ENCODE results near the gene ADAMTS15.

Gene ADAMTS15, protein sequence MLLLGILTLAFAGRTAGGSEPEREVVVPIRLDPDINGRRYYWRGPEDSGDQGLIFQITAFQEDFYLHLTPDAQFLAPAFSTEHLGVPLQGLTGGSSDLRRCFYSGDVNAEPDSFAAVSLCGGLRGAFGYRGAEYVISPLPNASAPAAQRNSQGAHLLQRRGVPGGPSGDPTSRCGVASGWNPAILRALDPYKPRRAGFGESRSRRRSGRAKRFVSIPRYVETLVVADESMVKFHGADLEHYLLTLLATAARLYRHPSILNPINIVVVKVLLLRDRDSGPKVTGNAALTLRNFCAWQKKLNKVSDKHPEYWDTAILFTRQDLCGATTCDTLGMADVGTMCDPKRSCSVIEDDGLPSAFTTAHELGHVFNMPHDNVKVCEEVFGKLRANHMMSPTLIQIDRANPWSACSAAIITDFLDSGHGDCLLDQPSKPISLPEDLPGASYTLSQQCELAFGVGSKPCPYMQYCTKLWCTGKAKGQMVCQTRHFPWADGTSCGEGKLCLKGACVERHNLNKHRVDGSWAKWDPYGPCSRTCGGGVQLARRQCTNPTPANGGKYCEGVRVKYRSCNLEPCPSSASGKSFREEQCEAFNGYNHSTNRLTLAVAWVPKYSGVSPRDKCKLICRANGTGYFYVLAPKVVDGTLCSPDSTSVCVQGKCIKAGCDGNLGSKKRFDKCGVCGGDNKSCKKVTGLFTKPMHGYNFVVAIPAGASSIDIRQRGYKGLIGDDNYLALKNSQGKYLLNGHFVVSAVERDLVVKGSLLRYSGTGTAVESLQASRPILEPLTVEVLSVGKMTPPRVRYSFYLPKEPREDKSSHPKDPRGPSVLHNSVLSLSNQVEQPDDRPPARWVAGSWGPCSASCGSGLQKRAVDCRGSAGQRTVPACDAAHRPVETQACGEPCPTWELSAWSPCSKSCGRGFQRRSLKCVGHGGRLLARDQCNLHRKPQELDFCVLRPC

DNA sequence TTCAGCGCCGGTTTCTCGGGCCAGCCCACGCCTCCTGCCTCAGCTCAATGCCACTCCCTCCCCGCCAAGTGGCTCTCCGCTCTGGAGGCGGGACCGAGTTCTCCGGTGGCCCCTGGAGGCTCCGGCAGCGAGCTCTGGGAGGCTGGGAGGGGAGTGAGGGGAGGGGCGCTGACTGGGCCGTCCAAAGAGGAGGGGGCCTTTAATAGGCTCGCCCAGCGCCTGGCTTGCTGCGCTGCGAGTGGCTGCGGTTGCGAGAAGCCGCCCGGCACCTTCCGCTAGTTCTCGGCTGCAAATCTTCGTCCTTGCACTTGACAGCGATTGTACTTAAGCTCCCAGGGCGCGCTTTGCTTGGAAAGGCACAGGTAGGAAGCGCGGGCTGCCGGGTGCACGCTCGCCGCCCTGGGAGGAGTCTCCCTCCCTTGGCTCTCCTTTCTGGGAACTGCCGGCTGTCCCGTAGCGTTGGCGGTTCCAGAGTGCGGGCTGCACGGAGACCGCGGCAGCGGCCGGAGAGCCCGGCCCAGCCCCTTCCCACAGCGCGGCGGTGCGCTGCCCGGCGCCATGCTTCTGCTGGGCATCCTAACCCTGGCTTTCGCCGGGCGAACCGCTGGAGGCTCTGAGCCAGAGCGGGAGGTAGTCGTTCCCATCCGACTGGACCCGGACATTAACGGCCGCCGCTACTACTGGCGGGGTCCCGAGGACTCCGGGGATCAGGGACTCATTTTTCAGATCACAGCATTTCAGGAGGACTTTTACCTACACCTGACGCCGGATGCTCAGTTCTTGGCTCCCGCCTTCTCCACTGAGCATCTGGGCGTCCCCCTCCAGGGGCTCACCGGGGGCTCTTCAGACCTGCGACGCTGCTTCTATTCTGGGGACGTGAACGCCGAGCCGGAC lies at the start of gene ADAMTS15:
Gene ADAMTS15 (plus strand): TSS at position 230 of the 894 bp plus-strand sequence. CDS start 329 bp downstream, at position 559.
- no peak for DNase-seq

DNA sequence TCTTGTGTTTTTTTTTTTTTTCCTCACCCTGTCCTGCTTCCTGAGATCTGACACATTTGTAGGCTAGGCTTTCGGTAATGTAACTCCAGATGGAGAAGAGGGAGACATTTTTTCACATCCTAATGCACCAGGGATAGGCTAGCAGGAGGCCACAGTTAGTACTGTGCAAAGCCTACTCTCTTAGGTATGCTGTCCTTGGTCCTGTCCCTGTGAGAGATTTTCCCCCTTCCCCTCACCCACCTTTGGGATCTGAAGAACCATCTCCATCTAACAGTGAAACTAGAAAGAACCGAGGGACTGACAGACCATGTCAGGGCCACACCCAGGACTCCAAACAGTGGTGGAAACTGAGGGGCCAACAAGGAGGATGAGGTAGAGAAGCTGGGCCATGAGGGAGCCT lies 49.2 kb upstream of the ADAMTS15 start:
- no peak for DNase-seq

DNA sequence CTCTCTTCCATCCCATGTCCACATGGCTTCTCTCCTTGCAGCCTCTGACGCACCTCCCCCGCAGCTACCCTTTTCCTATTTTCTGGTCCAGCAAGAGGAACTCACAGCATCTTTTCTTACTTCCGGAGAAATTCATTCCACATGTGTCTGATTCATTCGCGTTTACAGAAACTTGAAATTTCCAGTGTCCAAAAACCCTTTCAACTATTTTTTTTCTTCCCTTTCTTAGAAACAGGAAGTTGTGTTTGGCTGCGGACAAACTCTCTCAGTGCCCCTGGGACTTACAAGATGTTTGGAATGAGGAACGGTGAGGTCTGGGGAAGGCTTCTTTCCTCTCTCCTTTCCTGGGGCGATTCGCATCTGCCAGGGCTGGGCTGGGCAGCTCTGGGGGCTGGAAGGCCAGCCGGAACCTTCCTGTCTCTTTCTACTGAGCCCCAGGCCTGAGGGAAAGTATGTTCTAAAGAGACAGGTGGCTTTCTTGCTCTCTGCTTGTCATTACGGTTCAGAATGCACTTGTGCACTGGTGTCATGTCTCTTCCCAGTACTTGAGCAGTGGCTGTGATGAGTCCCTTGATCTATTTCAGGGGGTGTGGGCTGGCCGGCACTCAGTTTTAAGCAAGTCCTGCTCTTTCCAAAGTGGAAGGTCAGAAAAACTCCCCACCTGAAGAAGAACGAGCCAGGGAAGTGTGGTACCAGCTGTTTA lies 47.5 kb upstream of the ADAMTS15 start:
- DNase-seq, result peak; percentile 74

DNA sequence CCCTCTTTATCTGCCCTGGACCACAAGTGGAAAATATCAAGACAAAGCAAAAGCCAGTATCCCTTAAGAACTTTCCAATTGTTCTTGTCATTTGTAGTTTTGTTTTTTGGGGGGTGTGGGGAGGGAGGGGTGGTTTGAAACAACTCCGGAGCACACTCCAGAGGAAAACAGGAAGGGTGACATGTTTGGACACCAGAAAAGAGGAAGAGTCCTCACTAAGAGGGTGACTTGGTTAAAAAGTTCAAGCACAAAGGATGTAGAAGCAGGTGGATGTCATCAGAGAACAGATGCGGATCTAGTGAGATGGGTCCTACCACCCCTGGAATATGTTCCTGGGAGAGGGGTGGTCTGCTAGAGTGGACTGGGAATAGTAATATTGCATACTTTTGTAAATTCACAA lies 45.9 kb upstream of the ADAMTS15 start:
- no peak for DNase-seq

DNA sequence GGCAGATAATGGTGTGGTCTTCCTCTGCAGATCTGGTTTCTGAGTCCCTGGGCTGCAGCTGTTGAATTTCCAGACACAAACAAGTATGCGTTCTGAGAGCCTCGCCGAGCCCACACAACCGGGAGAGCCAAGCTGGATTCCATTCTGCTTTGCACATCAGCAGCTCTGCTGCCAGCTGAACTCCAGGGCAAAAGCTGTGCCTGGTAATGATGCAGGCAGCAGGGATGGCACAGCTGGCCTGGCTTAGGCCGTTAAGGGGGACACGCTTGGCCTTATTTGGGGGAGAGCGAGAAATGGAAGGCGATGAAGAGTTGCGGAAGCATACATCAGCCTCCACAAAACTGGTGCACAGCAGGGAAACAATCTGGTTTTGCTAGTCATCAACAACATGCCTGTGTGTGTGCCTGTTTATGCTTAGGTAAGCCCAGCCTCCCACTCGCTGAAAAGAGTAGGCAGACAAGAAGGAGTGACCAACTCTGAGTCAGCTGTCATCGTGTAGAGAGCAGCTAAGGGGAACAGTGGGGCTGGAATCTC lies 45.1 kb upstream of the ADAMTS15 start:
- DNase-seq, result no peak

DNA sequence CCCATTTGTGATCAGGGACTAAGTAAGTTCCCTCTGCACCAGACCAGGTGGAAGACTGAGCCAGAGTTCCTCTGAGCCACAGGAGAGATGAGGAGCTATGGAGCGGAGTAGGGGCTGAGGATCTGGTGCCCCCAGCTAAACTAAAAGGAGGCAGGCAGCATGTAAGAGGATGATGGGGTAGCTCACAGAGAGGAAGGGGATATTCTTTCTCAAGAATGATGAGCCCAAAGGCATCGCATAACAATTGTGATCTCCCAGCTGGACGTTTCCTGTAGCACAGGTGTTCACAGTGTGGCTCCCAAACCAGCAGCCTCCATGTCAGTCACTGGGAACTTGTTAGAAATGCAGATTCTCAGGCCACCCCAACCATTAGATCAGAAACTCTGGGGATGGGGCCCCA lies 44.5 kb upstream of the ADAMTS15 start:
- no peak for DNase-seq

DNA sequence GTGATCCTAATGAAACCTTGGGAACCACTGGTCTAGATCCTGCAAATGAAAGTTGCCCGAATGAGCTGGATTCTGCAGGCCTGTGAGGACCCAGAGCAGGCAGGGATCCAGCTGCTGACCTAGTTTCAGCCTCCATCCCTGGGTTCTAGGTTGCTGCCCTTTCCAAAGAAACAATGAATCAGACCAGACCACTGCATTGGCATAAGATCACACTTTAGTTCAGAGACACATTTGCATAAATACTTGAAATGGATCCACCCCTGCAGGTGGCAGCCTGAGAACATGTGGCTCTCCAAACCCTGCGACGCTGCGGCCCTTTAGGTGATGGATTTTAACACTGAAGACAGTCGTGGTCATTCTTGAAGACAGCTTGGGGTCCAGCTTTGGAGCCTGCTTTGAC lies 43.7 kb upstream of the ADAMTS15 start:
- DNase-seq, result no peak

DNA sequence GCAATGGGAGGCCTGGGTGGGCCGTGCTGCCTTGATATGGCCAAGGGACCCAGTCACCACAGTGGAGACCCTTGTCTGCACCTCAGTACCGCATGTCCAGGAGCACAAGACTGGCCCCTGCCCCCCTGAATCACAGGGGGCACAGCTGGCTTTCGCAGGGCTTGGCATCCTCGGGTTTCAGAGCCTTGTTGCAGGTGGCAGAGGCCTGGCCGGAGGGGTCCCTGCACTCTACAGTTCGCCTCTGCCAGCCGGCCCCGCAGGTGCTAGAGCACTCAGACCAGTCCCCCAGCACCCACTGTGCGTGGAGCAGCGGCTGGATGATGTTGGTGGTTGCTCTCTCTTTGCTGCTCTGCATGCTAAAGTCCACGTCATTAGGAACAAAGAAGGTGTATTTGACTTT lies 43.0 kb upstream of the ADAMTS15 start:
- no peak for DNase-seq

DNA sequence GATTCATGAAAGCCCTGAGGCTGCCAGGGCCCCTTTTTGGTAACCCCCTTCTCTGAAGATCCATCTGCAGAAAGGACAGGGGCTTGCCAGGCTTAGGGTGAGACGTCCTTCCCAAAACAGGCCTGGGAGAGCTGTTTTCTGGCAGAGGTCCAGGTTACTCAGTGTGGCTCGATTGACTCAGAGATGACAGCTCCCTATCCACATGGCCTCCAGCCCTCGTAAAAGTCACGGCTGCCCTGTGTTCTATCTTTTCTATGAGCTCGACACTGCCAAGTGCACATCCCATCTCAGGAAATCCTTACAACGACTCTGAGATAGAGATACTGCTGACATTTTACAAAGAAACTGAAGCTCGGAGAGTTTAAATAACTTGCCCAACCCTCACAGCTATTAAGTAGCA lies 40.5 kb upstream of the ADAMTS15 start:
- no peak for DNase-seq

DNA sequence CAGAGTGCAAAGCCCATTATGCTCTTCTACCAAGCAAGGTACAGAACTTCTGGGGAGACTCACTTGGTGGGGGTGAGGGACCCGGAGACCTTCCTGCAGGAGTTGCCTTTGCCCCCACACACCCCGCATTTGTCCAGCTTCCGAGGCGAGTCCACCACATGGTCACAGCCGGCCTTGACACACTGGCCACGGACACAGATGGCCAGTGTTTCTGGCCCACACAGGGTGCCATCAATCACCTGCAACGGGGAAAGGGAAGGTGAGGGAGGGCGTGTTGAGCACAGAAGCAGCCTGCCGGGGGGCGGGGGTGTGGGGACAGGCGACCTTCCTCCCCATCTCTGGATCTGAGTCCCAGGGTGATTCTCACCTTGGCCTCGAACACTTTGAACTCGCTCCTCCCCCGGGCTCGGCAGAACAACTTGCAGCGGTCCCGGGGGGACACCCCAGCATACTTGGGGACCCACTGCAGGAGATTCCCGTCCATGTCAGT lies 40.0 kb upstream of the ADAMTS15 start:
- DNase-seq, result no peak

DNA sequence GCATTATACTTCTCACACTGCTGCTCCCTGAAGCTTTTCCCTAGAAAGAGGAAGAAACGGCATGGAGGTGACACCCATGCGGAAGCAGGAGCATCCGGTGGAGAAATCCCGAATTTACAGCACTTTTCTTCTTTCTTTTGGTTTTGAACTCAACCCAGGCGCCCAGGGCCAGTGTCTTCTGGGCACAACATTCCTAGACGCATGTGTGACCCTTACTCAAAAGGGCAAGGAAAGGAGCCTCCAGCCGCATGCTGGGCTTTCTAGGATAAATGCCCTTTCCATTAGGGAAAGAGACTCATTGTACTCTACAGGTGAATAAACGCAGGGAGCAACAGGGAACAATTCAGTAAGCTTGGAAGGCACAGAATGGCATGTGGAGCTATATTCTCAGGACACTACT lies 39.5 kb upstream of the ADAMTS15 start:
- DNase-seq, result no peak

DNA sequence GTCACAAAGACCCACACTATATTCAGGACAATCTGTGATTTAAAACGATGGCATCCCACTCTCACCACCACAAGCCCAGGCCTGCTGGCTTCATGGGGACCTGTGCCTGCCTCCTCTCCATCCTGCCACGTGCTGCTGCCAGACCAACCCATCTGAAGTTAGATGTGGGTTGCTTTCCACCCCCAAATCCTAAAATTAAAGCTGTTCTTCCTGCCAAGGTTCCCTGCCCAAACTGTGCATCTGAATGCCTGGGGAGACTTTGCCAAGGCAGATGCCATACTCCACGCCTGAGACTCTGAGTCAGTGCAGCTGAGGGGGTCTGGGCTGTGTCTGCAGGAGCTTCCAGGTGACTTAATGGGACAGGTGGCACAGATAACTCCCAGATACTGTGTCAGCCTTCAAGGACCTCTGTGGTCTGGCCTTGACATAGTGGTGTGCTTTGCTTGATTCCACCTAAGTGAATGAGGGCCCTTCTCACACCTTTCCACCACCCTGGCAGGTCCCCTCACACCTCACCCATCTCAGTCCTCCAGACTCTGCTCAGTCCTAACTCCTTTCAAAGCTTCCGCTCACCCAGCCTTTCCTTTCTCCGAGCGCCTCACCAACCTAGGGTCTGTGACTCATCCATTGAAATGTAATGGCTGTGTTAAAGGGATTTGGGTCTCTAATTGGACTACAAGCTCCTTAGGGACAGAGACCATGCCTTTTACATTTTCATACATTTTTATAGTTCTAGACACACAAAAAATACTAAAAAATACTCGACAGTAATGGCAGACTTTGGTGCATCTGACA lies 38.7 kb upstream of the ADAMTS15 start:
- DNase-seq, result no peak

DNA sequence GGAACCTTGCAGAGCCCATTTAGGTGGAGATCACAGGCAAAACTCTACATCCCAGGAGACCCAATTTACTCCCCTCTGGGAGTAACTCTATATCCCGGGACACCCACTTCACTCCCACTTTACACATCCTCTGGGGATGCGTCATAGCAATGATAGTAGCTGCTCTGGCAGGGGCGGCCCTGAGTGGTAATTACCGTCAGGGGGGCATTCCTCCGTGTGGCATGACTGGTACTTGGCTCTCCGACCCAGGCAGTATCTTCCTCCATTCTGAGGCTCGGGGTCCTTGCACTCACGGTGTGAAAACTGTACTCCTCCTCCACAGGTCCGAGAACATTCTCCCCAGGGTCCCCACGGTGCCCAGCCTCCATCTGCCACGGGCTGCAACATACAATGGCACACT lies 37.2 kb upstream of the ADAMTS15 start:
- DNase-seq, result no peak

DNA sequence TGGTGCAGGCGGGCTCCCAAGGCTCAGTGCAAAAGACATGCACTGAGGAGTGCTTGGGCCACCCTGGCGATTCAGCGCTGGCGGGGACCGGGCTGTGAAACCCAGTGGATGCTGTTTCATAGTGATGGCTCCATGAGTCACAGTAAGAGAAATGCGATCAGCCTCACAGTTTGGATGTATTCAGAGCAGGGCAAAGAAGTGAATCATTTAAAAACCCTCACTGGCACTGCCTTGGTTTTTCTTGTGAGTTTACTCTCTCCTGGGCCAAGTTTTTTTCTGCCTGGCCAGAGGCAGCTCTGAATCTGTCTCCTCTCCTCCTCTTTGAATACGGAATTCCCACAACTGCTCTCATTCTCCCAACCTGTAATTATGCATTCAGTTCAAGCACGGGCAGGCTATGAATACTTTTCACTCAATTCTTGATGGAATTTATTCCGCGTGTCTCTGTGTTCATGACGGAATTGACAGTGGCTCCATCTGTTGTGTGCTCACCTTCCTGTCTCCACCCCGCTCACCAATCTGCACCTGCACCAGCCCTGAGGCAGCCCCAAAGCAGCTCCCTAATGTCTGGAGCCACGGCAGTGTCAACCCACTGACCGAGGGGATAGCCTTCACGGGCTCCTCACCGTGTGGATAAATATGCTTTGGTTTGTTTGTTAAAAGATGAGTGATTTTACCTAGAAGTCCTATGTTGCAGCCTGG lies 34.9 kb upstream of the ADAMTS15 start:
- no peak for DNase-seq

DNA sequence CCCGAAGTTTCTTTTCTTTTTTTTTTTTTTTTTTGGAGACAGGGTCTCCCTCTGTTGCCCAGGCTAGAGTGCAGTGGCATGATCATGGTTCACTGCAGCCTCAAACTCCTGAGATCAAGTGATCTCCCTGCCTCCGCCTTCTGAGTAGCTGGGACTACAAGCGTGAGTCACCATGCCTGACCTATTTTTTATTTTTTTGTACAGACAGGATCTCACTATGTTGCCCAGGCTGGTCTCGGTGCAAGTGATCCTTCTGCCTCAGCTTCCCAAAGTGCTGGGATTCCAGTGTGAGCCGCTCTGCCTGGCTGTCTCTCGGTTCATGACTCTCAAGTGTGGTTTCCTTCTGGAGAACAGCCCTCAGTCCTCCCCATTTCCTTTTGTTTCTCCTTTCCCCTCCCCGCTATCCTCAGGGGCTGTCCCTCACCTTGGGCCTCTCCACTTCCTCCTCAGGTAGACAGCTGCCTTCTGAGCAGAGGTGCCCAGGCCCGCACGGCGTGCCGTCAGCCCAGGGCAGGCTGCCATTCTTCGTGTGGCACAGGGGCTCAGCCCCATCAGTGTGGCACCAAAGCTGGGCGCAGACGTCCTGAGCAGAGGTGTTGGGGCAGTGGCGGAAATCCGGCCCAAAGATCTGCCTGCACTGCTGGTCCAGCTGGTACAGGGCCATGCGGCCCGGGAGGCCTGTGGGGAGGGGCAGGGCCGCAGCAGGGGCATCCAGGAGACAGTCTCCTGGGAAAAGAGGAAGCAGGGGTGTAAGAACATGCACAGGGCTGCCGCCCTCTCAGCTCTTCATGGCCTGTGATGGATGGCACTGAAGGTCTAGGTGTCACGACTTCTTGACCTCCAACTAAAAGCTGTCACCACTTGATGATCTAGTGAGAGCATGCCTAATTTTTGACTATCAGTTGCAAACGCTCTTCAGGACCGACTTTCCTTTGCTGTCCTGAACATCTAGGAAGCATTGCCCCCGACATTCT lies 34.1 kb upstream of the ADAMTS15 start:
- DNase-seq, result no peak

DNA sequence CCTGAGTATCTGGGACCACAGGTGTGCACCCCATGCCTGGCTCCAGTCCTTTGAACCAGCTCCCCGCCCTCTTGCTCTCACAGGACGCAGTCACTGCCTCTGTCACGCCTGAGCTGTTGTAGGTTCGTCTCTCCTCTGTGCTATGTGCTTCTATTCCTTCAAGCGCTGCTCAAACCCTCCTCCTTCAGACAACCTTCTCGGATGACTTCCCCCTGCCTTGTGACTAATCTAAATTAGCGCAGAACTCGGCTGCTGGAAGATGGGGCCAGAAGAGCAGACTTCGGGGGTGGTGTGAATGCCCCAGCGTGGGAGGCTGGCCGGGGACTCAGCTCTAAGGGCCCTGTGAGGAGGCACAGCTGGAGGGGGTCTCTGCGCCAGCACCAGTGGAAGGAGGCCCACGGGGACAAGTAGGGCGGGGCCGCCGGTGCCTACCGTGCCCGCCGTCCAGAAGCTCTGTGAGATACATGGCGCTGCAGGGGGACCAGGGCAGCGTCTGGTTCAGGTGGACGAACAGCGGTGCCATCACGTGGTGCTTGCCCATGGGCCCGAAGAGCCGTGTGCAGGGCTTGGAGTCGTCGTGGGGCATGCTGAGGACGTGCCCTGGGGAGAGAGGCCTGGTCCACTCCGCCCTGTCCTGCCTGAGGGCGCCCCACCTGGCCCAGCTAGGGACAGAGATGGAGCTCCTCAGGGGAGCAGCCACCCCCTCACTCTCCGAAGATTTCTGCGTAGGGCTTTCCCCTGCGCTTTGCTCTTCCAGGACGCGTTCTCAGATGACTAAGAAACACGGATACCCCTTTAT lies 32.5 kb upstream of the ADAMTS15 start:
- no peak for DNase-seq

DNA sequence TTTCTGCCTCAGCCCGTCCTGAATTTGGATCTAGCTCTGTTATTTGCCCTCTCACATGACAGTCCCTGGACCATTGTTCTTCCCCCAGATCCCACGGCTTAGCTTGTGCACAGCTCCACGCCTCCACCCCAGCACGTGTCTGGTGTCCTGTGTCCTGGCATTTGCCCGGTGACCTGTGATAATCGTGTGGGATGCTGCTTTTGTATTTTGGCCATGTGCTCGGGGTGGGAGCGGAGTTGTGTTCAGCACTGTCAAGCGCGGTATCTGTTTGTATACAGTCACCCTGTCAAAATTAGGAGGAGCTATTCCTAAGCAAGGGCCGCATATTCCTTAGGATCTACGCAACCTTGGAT lies 31.9 kb upstream of the ADAMTS15 start:
- DNase-seq, result no peak

DNA sequence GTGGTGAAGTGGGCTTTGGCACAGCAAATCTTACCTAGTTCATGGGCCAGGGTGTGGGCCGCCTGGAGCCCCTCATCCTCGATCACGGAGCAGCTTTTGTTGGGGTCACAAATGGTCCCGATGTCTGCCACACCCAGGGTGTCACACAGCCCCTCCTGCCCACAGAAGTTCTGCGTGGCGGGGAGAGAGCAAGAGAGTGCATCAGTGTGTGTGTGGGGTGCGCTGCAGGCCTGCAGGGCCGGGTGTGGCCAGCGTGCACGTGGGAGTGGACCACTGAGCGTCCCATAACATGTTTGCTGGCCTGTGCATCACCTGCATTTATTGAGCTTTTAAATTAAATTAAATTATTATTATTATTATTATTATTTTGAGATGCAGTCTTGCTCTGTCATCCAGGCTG lies 31.5 kb upstream of the ADAMTS15 start:
- no peak for DNase-seq
